ENCODE results near the gene IGF1R. TPM values are rescaled to one million over a fixed set of nuclear protein-coding genes. Genes with fewer than 3 reads are reported as not detected.
A peak's percentile ranks its signal among the peaks of the same experiment; 100 is the strongest.

The IGF1R gene
- total RNA-seq, 1 experiment from 2014 or later: 24.1 TPM

DNA sequence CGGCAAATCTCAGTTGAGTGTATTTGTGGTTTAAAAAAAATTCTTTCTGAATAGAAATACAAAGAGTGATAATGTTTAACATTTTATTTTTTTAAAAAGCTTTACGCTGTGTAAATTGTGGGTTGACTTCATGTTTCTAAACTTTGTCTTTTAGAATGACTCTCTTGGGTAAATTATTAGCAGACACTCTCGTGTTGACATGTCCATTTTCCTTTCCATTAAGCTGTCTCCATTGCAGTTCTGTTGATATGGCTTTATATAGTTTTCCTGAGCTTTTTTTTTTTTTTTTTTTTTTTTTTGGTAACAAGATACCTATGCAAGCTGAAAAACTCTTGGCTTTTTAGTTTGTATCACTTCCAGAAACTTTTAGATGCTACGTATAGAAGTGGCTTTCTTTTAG lies 92.6 kb downstream of the IGF1R start:
- no peak overlapping the region for H3K27ac ChIP-seq
- H3K36me3 ChIP-seq: no peaks in the 10 kb centered on the region
- no peaks in the 10 kb centered on the region for H3K9me3 ChIP-seq (replicated peaks)
- peaks cover 14% of the 10 kb centered on the region for H3K4me1 ChIP-seq
- H3K27me3 ChIP-seq: no peaks in the 10 kb centered on the region
- DNase-seq: no peak
- H3K4me3 ChIP-seq: no peak overlapping the region

DNA sequence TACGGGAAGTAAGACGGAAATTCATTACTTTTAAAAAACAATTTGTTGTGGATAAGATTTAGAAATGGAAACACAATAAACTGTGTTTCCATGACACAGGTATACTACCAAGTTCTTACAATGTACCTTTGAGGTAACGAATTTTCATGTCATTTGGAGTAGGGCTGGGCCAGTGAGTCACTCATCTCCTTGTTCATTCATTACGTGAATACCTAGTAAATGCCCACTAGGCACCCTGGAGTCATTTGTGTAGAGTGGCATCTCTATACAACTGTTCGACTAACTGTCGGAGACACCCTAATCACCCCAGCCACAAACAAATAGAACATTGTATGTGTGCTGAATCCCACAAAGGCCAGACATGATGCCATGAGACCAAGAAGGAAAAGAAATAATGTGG lies 94.8 kb downstream of the IGF1R start:
- no peaks in the 10 kb centered on the region for H3K9me3 ChIP-seq (replicated peaks)
- DNase-seq: no peak
- peaks cover 14% of the 10 kb centered on the region for H3K4me1 ChIP-seq
- no peaks in the 10 kb centered on the region for H3K27me3 ChIP-seq
- H3K36me3 ChIP-seq: no peaks in the 10 kb centered on the region
- H3K4me3 ChIP-seq: no peak overlapping the region
- H3K27ac ChIP-seq: no peak overlapping the region

DNA sequence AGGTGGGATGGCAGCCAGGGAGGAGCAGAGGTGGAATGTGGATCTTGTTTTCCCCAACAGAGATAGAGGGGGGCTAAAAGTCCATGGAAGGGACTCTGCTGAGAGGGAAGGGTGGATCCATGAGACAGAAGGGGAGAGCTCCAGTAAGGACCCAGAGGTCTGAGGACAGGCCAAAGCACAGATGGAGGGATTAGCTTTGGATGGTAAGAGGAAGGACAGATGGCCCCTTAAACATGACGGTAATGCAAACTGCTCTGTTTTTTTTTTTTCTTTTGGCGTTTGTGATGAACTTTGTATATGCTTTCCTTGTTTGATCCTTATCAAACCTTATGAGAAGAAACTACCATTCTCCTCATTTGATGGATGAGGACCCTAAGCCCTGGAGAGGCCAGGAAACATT lies 96.2 kb downstream of the IGF1R start:
- Histone ChIP-seq H3K9me3 (replicated peaks) (no peaks in the 10 kb centered on the region), H3K4me3 (no peak overlapping the region), H3K27me3 (no peaks in the 10 kb centered on the region), H3K4me1 (peaks cover 14% of the 10 kb centered on the region), H3K27ac (no peak overlapping the region), H3K36me3 (no peaks in the 10 kb centered on the region)
- DNase-seq: no peak

DNA sequence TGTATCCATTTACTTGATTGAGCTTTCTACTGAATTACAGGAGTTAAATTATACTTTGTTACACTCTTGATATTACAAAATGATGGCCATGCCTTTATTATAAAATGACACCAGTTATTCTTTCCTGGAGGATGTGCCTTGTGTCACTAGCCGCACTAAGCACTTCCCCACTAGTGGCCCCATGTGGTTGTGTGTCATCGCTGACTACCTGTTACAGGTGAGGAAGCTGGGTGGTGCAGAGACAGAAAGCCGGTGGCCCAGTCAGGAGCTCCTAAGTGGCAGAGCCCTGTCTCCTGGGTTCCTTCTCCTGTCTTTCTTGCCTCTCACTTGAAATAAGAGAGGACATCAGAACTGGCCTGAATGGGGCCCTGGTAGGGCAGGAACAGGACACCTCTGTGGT lies 96.8 kb downstream of the IGF1R start:
- Histone ChIP-seq H3K27ac (no peak overlapping the region), H3K4me3 (no peak overlapping the region), H3K9me3 (replicated peaks) (no peaks in the 10 kb centered on the region), H3K36me3 (no peaks in the 10 kb centered on the region), H3K27me3 (no peaks in the 10 kb centered on the region), H3K4me1 (peaks cover 14% of the 10 kb centered on the region)
- no peak for DNase-seq

DNA sequence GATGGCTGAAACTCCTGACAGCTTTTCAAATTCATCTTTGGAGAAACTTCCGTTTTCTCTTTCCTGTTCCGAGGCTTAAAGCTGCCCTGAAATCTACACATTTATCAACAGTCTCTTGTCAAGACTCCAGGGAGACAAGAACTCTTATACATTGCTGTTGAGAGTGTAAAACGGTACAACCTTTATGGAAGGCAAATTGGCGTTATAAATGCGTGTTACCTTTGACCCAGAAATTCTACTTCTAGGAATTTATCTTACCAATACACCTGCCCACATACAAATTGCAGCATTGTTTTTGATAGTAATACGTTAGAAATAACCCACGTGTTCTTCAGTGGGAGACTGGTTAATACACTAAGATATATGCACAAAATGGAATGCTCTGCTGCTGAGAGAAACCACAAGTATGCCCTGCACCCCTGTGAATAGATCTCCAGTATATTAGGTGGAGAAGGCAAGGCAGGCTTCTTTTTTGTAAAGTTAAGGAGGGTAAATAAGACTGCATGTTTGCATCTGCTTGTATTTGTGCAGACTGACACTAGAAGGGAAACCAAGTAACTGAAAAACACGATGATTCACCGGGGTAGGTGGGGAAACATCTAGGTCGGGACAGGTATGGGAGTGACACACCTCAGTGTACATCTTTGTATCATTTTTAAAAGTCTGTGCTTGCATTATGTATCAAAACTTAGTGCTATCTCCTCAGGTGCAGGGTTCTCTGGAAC lies 97.5 kb downstream of the IGF1R start:
- no peak overlapping the region for H3K4me3 ChIP-seq
- no peak overlapping the region for H3K27ac ChIP-seq
- no peaks in the 10 kb centered on the region for H3K27me3 ChIP-seq
- H3K36me3 ChIP-seq: no peaks in the 10 kb centered on the region
- DNase-seq: no peak
- no peaks in the 10 kb centered on the region for H3K9me3 ChIP-seq (replicated peaks)
- peaks cover 14% of the 10 kb centered on the region for H3K4me1 ChIP-seq

DNA sequence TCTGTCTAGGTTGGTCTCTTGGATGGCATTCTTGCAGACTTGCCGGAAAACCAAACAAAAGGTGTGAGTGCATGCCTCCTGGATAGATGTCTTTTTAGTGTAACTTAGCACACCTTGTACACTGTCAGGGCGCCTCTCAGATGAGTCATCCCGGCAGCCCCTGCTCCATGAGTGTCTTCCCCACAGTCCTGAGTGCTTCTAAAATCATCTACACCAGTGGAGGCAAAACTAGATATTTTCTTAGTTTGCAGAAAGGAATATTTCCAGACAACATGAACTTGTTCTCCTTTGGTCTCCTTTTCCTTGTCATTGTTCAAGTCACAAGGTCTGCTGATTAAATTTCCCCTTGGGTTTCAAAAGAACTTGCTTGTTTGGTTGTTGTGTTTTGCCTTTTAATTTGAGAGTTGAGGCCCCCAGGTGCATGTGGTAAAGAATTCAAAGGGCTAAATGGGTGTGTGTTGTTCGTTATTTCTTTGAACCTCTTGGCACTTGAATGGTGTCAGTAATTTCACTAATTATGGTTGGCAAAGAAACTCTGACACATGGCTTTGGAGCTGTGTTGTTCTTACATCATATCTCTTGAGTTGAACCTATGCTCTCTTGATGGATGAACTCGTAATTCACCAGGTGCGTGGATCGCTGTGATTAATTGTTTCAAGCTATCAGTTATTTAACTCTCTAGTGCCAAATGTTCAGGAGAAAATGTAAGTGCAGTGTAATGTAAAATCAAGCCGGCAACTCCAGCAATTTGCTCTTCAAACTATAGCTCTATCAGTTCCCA lies 98.2 kb downstream of the IGF1R start:
- Histone ChIP-seq H3K4me1 (peaks cover 14% of the 10 kb centered on the region), H3K9me3 (replicated peaks) (no peaks in the 10 kb centered on the region)
- no peak for DNase-seq

DNA sequence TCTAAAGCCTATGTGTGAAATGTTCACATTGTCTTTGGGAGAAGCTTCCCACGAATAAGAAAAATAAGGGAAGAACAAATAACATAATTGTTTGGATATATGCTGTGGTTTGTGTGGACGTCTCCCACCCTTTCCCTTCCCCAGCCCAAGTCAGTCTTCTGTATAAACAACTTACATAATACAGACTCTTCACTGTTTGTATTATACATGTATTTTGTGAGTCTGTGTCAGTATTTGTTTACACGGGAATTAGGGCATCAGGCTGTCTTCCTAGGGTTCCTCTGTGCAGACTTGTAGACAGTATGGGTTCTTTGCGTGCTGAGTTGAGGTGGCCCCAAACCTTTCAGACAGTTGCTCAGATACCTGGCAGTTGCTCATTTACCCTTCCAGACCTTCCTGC lies 103.4 kb downstream of the IGF1R start:
- Histone ChIP-seq H3K4me3 (no peak overlapping the region), H3K36me3 (no peaks in the 10 kb centered on the region), H3K4me1 (peaks cover 8% of the 10 kb centered on the region; the same call in 1 of the 2 replicates), H3K27me3 (no peaks in the 10 kb centered on the region), H3K9me3 (replicated peaks) (no peaks in the 10 kb centered on the region), H3K27ac (no peak overlapping the region)
- DNase-seq: peak in 1 of 2 experiments; percentile 30

More for the DNA sequence above, 98.2 kb downstream of the IGF1R start:
- Histone ChIP-seq H3K27me3 (no peaks in the 10 kb centered on the region), H3K36me3 (no peaks in the 10 kb centered on the region), H3K4me3 (no peak overlapping the region), H3K27ac (no peak overlapping the region)

DNA sequence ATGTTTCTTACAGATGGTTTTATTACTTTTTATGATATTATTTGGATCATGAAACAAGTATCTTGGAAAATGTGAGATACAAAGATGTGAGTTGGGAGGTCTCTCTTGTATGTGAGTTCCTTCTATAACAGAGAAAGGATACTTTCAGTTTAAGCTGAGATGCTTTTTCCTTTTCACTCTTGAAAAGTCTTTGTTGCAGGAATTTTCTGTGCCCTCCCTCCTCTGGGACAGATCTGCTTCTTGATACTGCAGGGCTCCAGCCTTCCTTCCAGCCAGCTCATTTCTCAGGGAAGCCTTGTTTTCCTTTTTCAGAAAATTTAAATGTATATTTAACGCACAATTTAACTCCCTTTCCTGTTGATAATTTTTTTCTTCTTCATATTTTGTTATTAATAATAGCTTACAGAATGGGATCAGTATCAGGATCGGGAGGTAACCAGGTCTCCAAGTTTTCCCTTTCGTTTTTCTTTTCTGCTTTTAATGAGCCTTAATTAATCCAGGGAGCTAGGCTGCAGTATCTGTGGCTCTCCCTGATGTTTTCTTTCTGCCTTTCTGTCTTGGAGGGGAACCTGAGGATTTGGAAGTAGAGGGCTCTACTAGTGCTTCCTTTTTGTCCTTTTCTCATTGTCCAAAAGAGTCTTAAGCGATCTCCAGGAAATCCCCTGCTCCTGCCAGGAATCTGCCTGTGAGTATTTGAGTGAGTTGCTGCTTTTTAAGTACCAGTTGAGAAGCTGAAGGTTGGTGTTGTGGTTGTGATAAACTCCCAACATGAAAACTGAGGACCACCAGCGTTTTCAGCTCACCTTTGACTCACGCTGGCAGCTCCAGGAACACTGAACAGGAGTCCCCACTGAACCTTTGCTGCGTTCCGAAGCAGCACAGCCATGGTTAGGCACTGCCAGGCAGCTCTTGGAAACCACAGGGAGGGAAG lies 105.7 kb downstream of the IGF1R start:
- peaks cover 8% of the 10 kb centered on the region; the same call in 1 of the 2 replicates for H3K4me1 ChIP-seq
- H3K36me3 ChIP-seq: no peaks in the 10 kb centered on the region
- no peak overlapping the region for H3K4me3 ChIP-seq
- H3K9me3 ChIP-seq (replicated peaks): no peaks in the 10 kb centered on the region
- no peak overlapping the region for H3K27ac ChIP-seq
- H3K27me3 ChIP-seq: no peaks in the 10 kb centered on the region
- DNase-seq: no peak

DNA sequence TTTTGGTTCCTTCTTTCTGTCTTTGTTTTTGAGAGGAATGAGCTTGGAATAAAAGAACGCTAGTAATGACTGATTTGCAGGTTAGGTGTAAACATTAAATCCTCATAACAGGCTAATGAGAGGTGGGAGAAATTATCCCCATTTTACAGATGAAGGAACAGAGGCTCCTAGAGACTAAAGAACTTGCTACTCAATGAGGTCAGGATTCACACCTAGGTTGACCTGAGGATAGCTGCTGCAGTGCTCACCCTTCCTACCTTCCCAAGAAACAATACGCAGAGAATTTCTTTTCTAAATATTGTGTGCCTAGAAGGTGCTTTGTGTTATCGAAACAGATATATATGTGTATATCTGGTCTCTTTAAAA lies 106.3 kb downstream of the IGF1R start:
- Histone ChIP-seq H3K9me3 (replicated peaks) (no peaks in the 10 kb centered on the region), H3K27ac (no peak overlapping the region), H3K4me1 (peaks cover 8% of the 10 kb centered on the region; the same call in 1 of the 2 replicates), H3K4me3 (no peak overlapping the region), H3K36me3 (no peaks in the 10 kb centered on the region), H3K27me3 (no peaks in the 10 kb centered on the region)
- no peak for DNase-seq

DNA sequence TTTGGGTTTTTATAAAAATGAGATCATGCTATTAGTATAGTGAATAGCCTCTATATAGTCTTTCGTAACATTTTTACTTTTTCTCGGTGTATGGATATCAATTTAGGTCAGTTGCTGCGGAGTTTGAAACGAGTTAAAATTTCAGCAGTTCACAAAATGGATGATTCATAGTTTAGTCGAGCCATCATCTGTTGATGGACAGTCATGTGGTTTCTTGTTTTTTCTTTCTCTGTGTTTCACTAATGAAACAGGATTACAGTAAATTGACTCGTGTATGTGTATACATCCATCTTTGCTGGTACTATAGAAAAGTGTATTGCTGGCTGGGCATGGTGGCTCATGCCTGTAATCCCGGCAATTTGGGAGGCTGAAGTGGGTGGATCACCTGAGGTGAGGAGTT lies 106.8 kb downstream of the IGF1R start:
- Histone ChIP-seq H3K4me1 (peaks cover 8% of the 10 kb centered on the region; the same call in 1 of the 2 replicates), H3K27ac (no peak overlapping the region), H3K27me3 (no peaks in the 10 kb centered on the region), H3K36me3 (no peaks in the 10 kb centered on the region), H3K4me3 (no peak overlapping the region), H3K9me3 (replicated peaks) (no peaks in the 10 kb centered on the region)
- no peak for DNase-seq

DNA sequence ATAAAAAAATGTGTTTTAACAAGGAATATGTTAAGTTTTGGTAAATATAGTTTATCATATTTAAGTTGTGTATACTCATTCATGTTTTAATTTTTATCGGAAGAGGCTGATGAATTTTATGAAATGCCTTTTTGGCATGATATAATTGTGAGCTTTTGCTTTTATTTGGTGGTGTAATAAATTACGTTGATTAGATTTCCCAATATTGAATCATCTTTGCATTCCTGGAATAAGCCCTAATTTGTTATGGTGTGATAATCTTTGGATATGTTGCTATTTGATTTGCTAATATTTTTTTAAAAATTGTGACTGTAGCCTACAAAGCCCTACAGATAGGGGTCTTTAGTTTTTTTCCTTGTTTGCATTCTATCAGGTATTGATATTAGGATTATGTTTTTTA lies 107.4 kb downstream of the IGF1R start:
- H3K9me3 ChIP-seq (replicated peaks): no peaks in the 10 kb centered on the region
- no peaks in the 10 kb centered on the region for H3K27me3 ChIP-seq
- H3K27ac ChIP-seq: peak overlapping the region; percentile 3; the same call in 1 of the 2 replicates
- no peak overlapping the region for H3K4me3 ChIP-seq
- H3K4me1 ChIP-seq: peaks cover 8% of the 10 kb centered on the region; the same call in 1 of the 2 replicates
- no peak for DNase-seq
- H3K36me3 ChIP-seq: no peaks in the 10 kb centered on the region

DNA sequence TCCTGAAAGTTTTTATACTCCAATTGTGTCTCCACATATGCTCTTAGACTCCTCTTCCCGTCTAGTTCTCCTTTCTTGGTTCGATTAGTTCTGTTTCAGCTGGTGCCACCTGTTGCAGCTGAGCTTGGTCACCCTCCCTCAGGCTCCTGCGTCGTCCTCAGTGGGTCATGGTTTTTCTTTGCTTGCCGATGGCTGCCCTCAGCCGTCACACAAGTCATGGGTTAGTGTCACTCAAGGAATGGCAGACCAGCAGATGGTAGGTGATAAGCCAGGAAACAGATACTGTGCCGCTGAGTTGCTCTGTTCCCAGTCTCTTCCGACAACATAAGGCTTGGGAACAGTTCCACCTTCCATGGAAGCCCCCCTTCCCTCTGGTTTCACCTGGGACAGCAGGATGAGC lies 109.9 kb downstream of the IGF1R start:
- peak in 1 of 2 experiments; percentile 39 for DNase-seq
- Histone ChIP-seq H3K36me3 (no peaks in the 10 kb centered on the region), H3K27me3 (no peaks in the 10 kb centered on the region), H3K4me1 (peaks cover 5% of the 10 kb centered on the region; the same call in 1 of the 2 replicates), H3K4me3 (no peak overlapping the region), H3K9me3 (replicated peaks) (no peaks in the 10 kb centered on the region), H3K27ac (no peak overlapping the region)

DNA sequence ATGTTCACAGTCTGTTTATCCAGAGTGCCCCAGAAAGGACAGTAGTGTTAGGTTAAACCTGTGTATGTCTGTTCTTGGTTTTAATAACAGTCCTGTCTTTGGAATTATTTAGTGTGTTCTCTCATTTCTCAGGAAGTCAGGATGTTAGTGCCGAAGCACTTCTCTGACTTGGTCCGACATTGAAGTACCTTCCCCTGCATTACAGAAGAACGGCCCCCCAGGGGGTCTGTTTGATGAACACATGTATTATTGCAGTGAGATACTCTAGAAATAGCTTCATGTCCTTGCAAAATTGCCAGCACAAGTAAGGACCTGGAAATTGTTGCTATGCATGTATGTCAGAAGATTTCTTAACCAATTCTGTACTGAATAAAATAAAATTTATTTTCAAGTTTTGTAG lies 110.9 kb downstream of the IGF1R start:
- no peak for DNase-seq
- no peak overlapping the region for H3K4me3 ChIP-seq
- H3K27me3 ChIP-seq: no peaks in the 10 kb centered on the region
- peaks cover 5% of the 10 kb centered on the region; the same call in 1 of the 2 replicates for H3K4me1 ChIP-seq
- no peak overlapping the region for H3K27ac ChIP-seq
- H3K9me3 ChIP-seq (replicated peaks): no peaks in the 10 kb centered on the region
- H3K36me3 ChIP-seq: no peaks in the 10 kb centered on the region

DNA sequence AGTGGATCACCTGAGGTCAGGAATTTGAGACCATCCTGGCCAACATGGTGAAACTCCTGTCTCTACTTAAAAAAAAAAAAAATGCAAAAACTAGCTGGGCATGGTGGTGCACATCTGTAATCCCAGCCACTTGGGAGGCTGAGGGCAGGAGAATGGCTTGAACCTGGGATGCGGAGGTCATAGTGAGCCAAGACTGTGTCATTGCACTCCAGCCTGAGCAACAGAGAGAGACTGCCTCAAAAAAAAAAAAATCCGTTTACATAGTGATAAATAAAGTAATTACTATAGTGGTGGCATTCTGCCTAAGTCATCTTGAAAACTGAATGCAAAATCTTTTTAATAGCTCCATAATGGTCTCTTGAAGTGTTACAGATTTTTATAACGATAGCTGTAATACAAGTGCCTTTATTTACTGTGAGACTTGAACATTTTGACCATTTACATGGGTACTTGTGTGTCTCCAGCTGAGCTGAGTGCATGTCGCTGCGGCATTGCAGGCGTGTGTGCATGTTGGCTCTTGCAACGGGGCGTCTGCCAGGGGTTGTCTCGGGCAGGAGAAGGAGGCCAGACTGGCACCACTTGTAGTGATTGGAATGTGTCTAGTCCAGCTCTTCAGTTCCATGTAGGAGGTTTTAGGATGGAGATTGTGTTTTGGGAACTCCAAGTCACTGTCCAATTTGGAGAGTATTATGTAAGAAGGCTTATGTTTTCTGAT lies 111.9 kb downstream of the IGF1R start:
- no peaks in the 10 kb centered on the region for H3K27me3 ChIP-seq
- no peak for DNase-seq
- no peaks in the 10 kb centered on the region for H3K36me3 ChIP-seq
- H3K27ac ChIP-seq: no peak overlapping the region
- H3K4me1 ChIP-seq: peaks cover 5% of the 10 kb centered on the region; the same call in 1 of the 2 replicates
- H3K4me3 ChIP-seq: no peak overlapping the region
- no peaks in the 10 kb centered on the region for H3K9me3 ChIP-seq (replicated peaks)
